Activated naive CD8-positive, alpha-beta T cell (primary cell): ENCODE measurements around the gene POC1B.

Source experiments
- H3K27ac Mint-ChIP-seq: one replicate; pipeline ENCODE4 v1.8.0; 2021; ENCODE audit warnings: mixed read lengths
- H3K27me3 Mint-ChIP-seq: one replicate; pipeline ENCODE4 v1.8.0; 2021; ENCODE audit warnings: mixed read lengths
- H3K36me3 Mint-ChIP-seq: one replicate; pipeline ENCODE4 v1.8.0; 2021; ENCODE audit warnings: mixed read lengths
- H3K4me1 Mint-ChIP-seq: one replicate; pipeline ENCODE4 v1.8.0; 2021; ENCODE audit warnings: low read depth, mixed read lengths
- H3K4me3 Mint-ChIP-seq: one replicate; pipeline ENCODE4 v1.8.0; 2021; ENCODE audit warnings: mild to moderate bottlenecking, mixed read lengths
- H3K9me3 Mint-ChIP-seq: one replicate; pipeline ENCODE4 v1.8.0; 2021; ENCODE audit warnings: low read depth, mixed read lengths

POC1B gene

GRCh38 chr12:89523393-89523792, 2.5 kb downstream of the POC1B start:
- Mint-ChIP-seq H3K27ac (peak overlapping the region; percentile 47), H3K9me3 (no peaks in the 10 kb centered on the region), H3K36me3 (peaks cover 11% of the 10 kb centered on the region), H3K4me3 (peak overlapping the region; percentile 98), H3K4me1 (peaks cover 54% of the 10 kb centered on the region), H3K27me3 (no peaks in the 10 kb centered on the region)

DNA sequence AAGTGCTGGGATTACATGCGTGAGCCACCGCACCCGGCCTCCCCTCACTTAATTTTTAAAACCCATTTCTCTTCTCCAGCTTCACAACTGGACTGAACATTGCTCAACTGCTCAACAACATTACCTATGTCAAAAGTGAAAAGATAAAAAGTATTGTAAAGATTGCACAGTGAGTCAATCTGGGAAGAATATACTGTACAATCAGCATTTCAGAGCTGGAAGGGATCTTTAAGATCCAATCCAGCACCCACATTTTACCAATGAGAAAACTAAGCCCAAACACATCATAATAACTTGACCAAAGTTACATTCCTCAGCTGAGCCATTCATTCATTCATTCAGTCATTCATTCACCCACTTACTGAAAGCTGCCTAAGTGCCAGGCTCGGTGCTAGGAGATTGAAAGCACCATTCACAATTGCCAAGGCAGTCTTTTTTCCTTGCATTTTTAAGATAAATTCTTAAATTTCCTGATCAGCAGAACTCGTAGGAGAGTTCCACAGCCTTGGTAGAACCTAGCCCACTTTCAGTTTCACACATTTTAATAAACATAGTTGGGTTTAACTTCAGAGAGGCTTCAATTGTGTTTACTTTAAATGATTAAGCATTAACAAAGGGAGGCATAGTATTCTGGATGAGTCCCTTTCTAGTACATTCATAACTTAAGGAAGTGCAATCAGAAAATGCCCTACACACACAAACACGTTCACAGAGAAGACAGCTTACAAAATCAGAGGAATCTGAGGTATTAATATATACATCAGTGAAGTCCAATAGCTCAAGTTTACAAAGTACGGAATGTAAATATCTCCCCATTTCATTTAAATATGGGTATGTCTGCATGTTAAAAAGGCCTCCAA, 4.3 kb downstream of the POC1B start:
- Mint-ChIP-seq H3K36me3 (peaks cover 11% of the 10 kb centered on the region), H3K4me3 (peak overlapping the region; percentile 72), H3K27ac (no peak overlapping the region), H3K4me1 (peaks cover 53% of the 10 kb centered on the region), H3K9me3 (no peaks in the 10 kb centered on the region), H3K27me3 (no peaks in the 10 kb centered on the region)

GRCh38 chr12:89517720-89518119, 8.1 kb downstream of the POC1B start:
- Mint-ChIP-seq H3K4me3 (no peak overlapping the region), H3K36me3 (peaks cover 7% of the 10 kb centered on the region), H3K27ac (no peak overlapping the region), H3K4me1 (peaks cover 34% of the 10 kb centered on the region), H3K27me3 (no peaks in the 10 kb centered on the region), H3K9me3 (no peaks in the 10 kb centered on the region)

DNA sequence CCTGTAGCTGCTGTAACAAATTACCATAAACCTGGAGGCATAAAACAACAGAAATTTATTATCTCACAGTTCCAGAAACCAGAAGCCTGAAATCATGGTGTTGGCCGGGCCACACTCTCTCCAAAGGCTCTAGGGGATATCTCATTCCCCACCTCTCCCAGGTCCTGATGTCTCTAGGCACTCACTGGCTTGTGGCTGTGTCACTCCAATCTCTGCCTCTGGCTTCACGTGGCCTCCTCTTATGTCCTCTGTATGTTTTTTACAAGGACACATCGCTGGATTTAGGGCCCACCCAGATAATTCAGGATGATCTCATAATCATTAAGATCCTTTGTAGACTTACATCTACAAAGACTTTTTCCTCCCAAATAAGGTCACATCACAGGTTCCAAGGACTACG, 9.2 kb downstream of the POC1B start:
- Mint-ChIP-seq H3K9me3 (no peaks in the 10 kb centered on the region), H3K27ac (no peak overlapping the region), H3K4me3 (no peak overlapping the region), H3K36me3 (peaks cover 4% of the 10 kb centered on the region), H3K4me1 (peaks cover 25% of the 10 kb centered on the region), H3K27me3 (no peaks in the 10 kb centered on the region)

- no peak overlapping the region for H3K27ac Mint-ChIP-seq
- no peak overlapping the region for H3K4me3 Mint-ChIP-seq
- H3K4me1 Mint-ChIP-seq = peaks cover 14% of the 10 kb centered on the region
- H3K36me3 Mint-ChIP-seq = no peaks in the 10 kb centered on the region
- H3K27me3 Mint-ChIP-seq = no peaks in the 10 kb centered on the region
- H3K9me3 Mint-ChIP-seq = no peaks in the 10 kb centered on the region
Observed at GRCh38 chr12:89514751-89515150, 11.1 kb downstream of the POC1B start.

- H3K9me3 Mint-ChIP-seq = no peaks in the 10 kb centered on the region
- H3K36me3 Mint-ChIP-seq = no peaks in the 10 kb centered on the region
- H3K27me3 Mint-ChIP-seq = no peaks in the 10 kb centered on the region
- H3K4me1 Mint-ChIP-seq = peaks cover 9% of the 10 kb centered on the region
- no peak overlapping the region for H3K4me3 Mint-ChIP-seq
- no peak overlapping the region for H3K27ac Mint-ChIP-seq
Observed at GRCh38 chr12:89513544-89513943, 12.3 kb downstream of the POC1B start.

DNA sequence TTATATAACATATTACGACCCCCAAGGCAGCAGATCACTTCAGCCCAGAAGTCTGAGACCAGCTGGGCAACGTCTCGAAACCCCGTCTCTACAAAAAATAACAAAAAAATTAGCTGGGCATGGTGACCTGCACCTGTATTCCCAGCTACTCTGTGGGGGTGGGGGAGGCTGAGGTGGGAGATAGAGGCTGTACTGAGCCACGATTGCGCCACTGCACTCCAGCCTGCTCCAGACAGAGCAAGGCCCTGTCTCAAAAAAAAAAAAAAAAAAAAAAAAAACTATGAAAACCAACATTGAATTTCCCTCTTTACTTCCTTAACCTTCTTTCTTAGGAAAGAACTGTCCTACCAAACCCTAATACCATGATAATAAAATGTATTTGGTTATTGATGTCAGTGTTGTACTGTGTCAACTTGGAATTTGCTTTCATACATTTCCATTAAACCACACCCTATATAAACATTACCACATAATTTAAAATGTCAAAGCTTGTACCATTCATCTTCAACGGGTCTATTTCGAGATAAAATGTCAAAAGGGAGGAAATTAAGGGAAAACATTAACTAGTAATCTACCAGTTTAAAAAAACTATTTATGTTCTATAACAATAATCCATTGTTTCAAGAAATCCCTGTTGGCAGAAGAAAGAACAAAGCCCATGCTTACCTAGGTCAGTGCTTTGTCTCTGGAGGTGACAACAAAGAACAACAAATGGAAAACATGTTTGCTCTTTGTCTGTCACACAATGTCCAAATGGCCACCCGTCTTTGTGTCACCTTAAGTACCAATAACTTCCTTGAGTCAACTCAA, 18.6 kb downstream of the POC1B start:
- H3K27ac Mint-ChIP-seq = no peak overlapping the region
- H3K27me3 Mint-ChIP-seq = no peaks in the 10 kb centered on the region
- no peaks in the 10 kb centered on the region for H3K9me3 Mint-ChIP-seq
- H3K4me3 Mint-ChIP-seq = no peak overlapping the region
- H3K4me1 Mint-ChIP-seq = peaks cover 9% of the 10 kb centered on the region
- H3K36me3 Mint-ChIP-seq = peaks cover 8% of the 10 kb centered on the region

- H3K27me3 Mint-ChIP-seq = no peaks in the 10 kb centered on the region
- H3K9me3 Mint-ChIP-seq = no peaks in the 10 kb centered on the region
- peaks cover 13% of the 10 kb centered on the region for H3K36me3 Mint-ChIP-seq
- peaks cover 9% of the 10 kb centered on the region for H3K4me1 Mint-ChIP-seq
- no peak overlapping the region for H3K27ac Mint-ChIP-seq
- no peak overlapping the region for H3K4me3 Mint-ChIP-seq
Observed at GRCh38 chr12:89506050-89506449, 19.8 kb downstream of the POC1B start.

DNA sequence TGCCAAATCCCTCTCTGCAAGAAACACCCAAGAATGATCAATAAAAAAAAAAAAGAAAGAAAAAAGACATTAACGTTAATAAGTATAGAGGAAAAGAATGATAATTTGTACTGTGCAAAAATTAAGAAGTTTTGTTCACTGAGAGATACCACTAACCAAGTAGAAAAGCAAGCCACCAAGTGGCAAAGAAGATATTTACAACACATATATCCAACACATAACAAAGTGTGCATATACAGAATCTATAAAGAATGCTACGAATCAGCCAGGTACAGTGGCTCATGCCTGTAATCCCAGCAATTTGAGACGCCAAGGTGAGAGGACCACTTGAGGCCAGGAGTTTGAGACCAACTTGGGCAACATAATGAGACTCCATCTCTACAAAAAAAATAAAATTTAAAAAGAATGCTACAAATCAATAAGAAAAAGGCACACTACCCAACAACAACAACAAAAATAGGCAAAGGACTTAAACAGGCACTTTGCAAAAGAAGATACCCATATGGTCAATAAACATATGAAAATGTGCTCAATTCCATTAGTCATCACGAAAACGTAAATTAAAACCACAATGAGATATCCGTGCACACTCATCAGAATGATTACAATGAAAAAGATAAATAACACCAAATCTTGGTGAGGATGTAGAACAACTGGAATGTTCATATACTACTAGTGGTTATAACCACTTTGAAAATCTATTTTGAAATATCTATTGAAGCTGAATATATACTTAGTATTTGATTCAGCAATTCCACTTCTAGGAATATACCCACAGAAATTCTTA, 21.1 kb downstream of the POC1B start:
- Mint-ChIP-seq H3K36me3 (peaks cover 17% of the 10 kb centered on the region), H3K27ac (no peak overlapping the region), H3K27me3 (no peaks in the 10 kb centered on the region), H3K4me3 (no peak overlapping the region), H3K9me3 (no peaks in the 10 kb centered on the region), H3K4me1 (peaks cover 9% of the 10 kb centered on the region)

DNA sequence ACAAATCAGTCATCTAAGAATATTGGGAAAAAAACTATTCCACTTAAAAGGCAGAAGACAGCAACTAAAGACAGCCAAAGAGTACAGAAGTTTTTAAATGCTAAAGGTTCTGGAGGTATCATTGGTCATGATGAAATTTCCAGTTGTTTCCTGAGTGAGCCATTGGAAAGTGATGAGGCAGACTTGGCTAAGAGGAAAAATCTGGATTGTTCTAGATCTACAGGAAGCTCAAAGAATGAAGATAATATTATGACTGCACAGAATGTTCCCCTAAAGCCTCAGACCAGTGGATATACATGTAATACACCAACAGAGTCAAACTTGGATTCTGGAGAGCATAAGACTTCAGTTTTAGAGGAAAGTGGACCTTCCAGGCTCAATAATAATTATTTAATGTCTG, 24.1 kb downstream of the POC1B start:
- H3K27ac Mint-ChIP-seq = no peak overlapping the region
- H3K36me3 Mint-ChIP-seq = peaks cover 20% of the 10 kb centered on the region
- peaks cover 2% of the 10 kb centered on the region for H3K4me1 Mint-ChIP-seq
- H3K4me3 Mint-ChIP-seq = no peak overlapping the region
- no peaks in the 10 kb centered on the region for H3K9me3 Mint-ChIP-seq
- no peaks in the 10 kb centered on the region for H3K27me3 Mint-ChIP-seq

DNA sequence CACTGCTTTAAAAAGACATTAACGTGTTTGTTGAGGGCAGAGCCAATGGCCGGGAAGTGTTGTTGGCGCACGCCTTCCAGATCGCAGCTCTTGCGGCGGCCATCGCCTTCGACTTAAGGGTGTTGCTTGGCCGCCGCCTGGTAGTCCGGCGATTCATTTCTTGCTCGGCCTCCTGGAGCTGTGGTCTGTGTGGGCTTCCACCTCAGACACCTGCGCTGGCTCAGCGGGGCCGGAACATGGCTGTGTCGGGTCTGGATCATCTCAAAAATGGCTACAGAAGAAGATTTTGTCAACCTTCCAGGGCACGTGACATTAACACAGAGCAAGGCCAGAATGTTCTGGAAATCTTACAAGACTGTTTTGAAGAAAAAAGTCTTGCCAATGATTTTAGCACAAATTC, 26.0 kb downstream of the POC1B start:
- no peaks in the 10 kb centered on the region for H3K9me3 Mint-ChIP-seq
- no peak overlapping the region for H3K27ac Mint-ChIP-seq

GRCh38 chr12:89497467-89497866, 28.4 kb downstream of the POC1B start:
- Mint-ChIP-seq H3K36me3 (peaks cover 20% of the 10 kb centered on the region), H3K4me1 (peaks cover 22% of the 10 kb centered on the region), H3K9me3 (no peaks in the 10 kb centered on the region), H3K27me3 (no peaks in the 10 kb centered on the region), H3K4me3 (no peak overlapping the region), H3K27ac (no peak overlapping the region)

More for the DNA sequence above, 26.0 kb downstream of the POC1B start:
- H3K4me3 Mint-ChIP-seq = no peak overlapping the region
- H3K36me3 Mint-ChIP-seq = peaks cover 13% of the 10 kb centered on the region
- H3K27me3 Mint-ChIP-seq = no peaks in the 10 kb centered on the region
- peaks cover 9% of the 10 kb centered on the region for H3K4me1 Mint-ChIP-seq

- Mint-ChIP-seq H3K4me3 (no peak overlapping the region), H3K27ac (no peak overlapping the region), H3K4me1 (peaks cover 22% of the 10 kb centered on the region), H3K36me3 (peaks cover 18% of the 10 kb centered on the region), H3K27me3 (no peaks in the 10 kb centered on the region), H3K9me3 (no peaks in the 10 kb centered on the region)
Observed at GRCh38 chr12:89497005-89497404, 28.8 kb downstream of the POC1B start.

- Mint-ChIP-seq H3K4me3 (peak overlapping the region; percentile 56), H3K4me1 (peaks cover 22% of the 10 kb centered on the region), H3K9me3 (no peaks in the 10 kb centered on the region), H3K27ac (peak overlapping the region; percentile 94), H3K36me3 (peaks cover 14% of the 10 kb centered on the region), H3K27me3 (no peaks in the 10 kb centered on the region)
Observed at GRCh38 chr12:89494411-89495231, 31.2 kb downstream of the POC1B start.
